OCI-LY1 (cell line): ENCODE data around the gene MCAT.

Experiments used
- CTCF ChIP-seq: fragments of 200-600 bp; sonication (generic), shearing (Covaris generic); IDR thresholded peaks from 2 replicates; pipeline ENCODE4 v1.5.1; 2017; ENCODE audit warnings: mild to moderate bottlenecking, antibody characterized with exemption, low read length, moderate library complexity, mixed read lengths
- EZH2 ChIP-seq: fragments of 200-600 bp; sonication (generic), shearing (Covaris generic); IDR thresholded peaks from 2 replicates; pipeline ENCODE4 v1.8.0; 2017; ENCODE audit warnings: borderline replicate concordance, mixed run types, mild to moderate bottlenecking, antibody characterized with exemption, low read length, moderate library complexity, mixed read lengths

DNA sequence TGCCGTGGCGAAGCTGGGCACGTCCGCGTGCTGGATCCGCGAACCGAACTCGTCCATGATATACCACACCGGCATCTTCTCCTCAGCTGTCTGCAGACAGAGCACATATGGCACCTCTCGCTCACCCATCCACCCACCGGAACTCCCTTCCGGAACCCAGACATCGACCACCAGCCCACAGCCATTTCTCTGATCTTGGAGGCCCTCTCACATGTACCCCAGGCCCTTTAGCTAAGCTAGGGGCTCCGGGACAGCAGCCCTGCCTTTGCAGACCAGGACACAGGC is 36.7 kb upstream of the MCAT start:
- TF ChIP-seq CTCF (no peak), EZH2 (no peak)
